ENCODE data around the gene TEKT5.
A peak's percentile ranks its signal among the peaks of the same experiment; 100 is the strongest.
"Not testable (repeated sequence)": the region's sequence is repeated elsewhere in the genome, so short reads cannot be mapped to it uniquely, and the experiment has no call there.

Gene TEKT5

GRCh38 chr16:10694830-10695229 lies at the start of gene TEKT5:
TEKT5 (minus strand) TSS chr16:10694930; CDS start chr16:10694873, 57 bp downstream.
- DNase-seq: no peak

GRCh38 chr16:10743610-10744369 lies 49.1 kb upstream of the TEKT5 start, which contains the start of gene NUBP1:
NUBP1 (plus strand) TSS chr16:10743842; CDS start chr16:10743864, 22 bp downstream.
- DNase-seq: peak; percentile 90

GRCh38 chr16:10743227-10743609 lies 48.5 kb upstream of the TEKT5 start:
- DNase-seq: no peak

- DNase-seq: no peak
Measured at GRCh38 chr16:10741844-10742243, 47.1 kb upstream of the TEKT5 start.

GRCh38 chr16:10741249-10741648 lies 46.5 kb upstream of the TEKT5 start:
- DNase-seq: not testable (repeated sequence)

GRCh38 chr16:10740845-10741208 lies 46.1 kb upstream of the TEKT5 start:
- DNase-seq: no peak

GRCh38 chr16:10740000-10740844 lies 45.5 kb upstream of the TEKT5 start:
- DNase-seq: no peak

GRCh38 chr16:10738231-10739077 lies 43.7 kb upstream of the TEKT5 start:
- no peak for DNase-seq

- DNase-seq: peak; percentile 25
Measured at GRCh38 chr16:10737068-10737625, 42.4 kb upstream of the TEKT5 start.

GRCh38 chr16:10731790-10732189 lies 37.1 kb upstream of the TEKT5 start:
- DNase-seq: no peak

GRCh38 chr16:10729104-10730048 lies 34.6 kb upstream of the TEKT5 start:
- no peak for DNase-seq

- DNase-seq: no peak
Measured at GRCh38 chr16:10728003-10728887, 33.5 kb upstream of the TEKT5 start.

- DNase-seq: no peak
Measured at GRCh38 chr16:10708969-10709368, 14.2 kb upstream of the TEKT5 start.

- DNase-seq: no peak
Measured at GRCh38 chr16:10699756-10700155, 5.0 kb upstream of the TEKT5 start.

GRCh38 chr16:10694306-10694705 lies 424 bp downstream of the TEKT5 start:
- no peak for DNase-seq

GRCh38 chr16:10693889-10694288 lies 841 bp downstream of the TEKT5 start:
- DNase-seq: no peak

- DNase-seq: no peak
Measured at GRCh38 chr16:10692470-10692869, 2.3 kb downstream of the TEKT5 start.

- DNase-seq: no peak
Measured at GRCh38 chr16:10688726-10689125, 6.0 kb downstream of the TEKT5 start.

GRCh38 chr16:10688291-10688690 lies 6.4 kb downstream of the TEKT5 start:
- no peak for DNase-seq

- no peak for DNase-seq
Measured at GRCh38 chr16:10685709-10686108, 9.0 kb downstream of the TEKT5 start.

Measured in GF-D8 (cell line).